IMR-90 (cell line): Measurements from ENCODE around the gene TMEM145. TPM values are rescaled to one million over a fixed set of nuclear protein-coding genes. Genes with fewer than 3 reads are reported as not detected.

Source experiments
- ATAC-seq: fragments of 200-7000 bp; cut with Tn5 transposase; 2 replicates; pipeline ENCODE4 v1.9.1; 2020; ENCODE audit warnings: low read depth, mild to moderate bottlenecking, moderate library complexity
- BruUV-seq: library from RNA; stranded (reverse); fragments of 400-500 nt; replicated peaks from 2 replicates; lab custom pipeline; 2021; lab: Mats Ljungman, UMichigan
- CTCF ChIA-PET: fragments of 300-600 bp; formaldehyde crosslinking; extraction: SDS; loops from one replicate; lab custom pipeline; 2021; ENCODE audit warnings: antibody characterized with exemption; lab: Yijun Ruan, JAX
- POLR2A ChIA-PET: fragments of 300-600 bp; sonication (Branson Sonifier 250); formaldehyde crosslinking; loops from one replicate; lab custom pipeline; 2022; ENCODE audit warnings: antibody characterized with exemption; ENCODE audit not compliant: unreplicated experiment; lab: Charles Lee
- DNase-seq: peaks from one replicate; pipeline ENCODE4 v3.0.0; 2013
- H2AFZ ChIP-seq: replicated peaks from 2 replicates; pipeline ENCODE3; 2013; ENCODE audit warnings: low read length, mild to moderate bottlenecking; ENCODE audit not compliant: poor library complexity
- H2AK5ac ChIP-seq: 2 replicates; pipeline ENCODE4 v1.6.1; 2013; ENCODE audit warnings: low read depth, low read length, inconsistent platforms
- H2AK9ac ChIP-seq: replicated peaks from 2 replicates; pipeline ENCODE3; 2013; ENCODE audit warnings: mild to moderate bottlenecking, low read depth, low read length, moderate library complexity; ENCODE audit not compliant: poor library complexity
- H2BK120ac ChIP-seq: 2 replicates; pipeline ENCODE4 v1.6.1; 2013; ENCODE audit warnings: low read depth, low read length, inconsistent platforms
- H2BK15ac ChIP-seq: 3 replicates; pipeline ENCODE4 v1.6.1; 2013; ENCODE audit warnings: low read depth, low read length, inconsistent platforms
- H2BK20ac ChIP-seq: 2 replicates; pipeline ENCODE4 v1.6.1; 2013; ENCODE audit warnings: low read depth, mild to moderate bottlenecking, inconsistent platforms, low read length, moderate library complexity
- H2BK5ac ChIP-seq: 2 replicates; pipeline ENCODE4 v1.6.1; 2013; ENCODE audit warnings: mild to moderate bottlenecking, low read depth, low read length, inconsistent platforms; ENCODE audit not compliant: poor library complexity, severe bottlenecking
- H3K14ac ChIP-seq: replicated peaks from 2 replicates; pipeline ENCODE4 v1.6.1; 2013; ENCODE audit warnings: low read depth, low read length, inconsistent platforms
- H3K18ac ChIP-seq: 2 replicates; pipeline ENCODE4 v1.6.1; 2013; ENCODE audit warnings: low read depth, low read length, control low read depth
- H3K23ac ChIP-seq: 2 replicates; pipeline ENCODE4 v1.6.1; 2013; ENCODE audit warnings: low read depth, low read length, inconsistent platforms
- H3K27ac ChIP-seq: 2 replicates; pipeline ENCODE4 v1.5.1; 2013; ENCODE audit warnings: mild to moderate bottlenecking, control low read depth, low read length; ENCODE audit not compliant: insufficient read depth
- H3K27me3 ChIP-seq: 2 replicates; pipeline ENCODE4 v1.6.1; 2013; ENCODE audit warnings: low read length; ENCODE audit not compliant: control insufficient read depth, insufficient read depth
- H3K36me3 ChIP-seq: 2 replicates; pipeline ENCODE4 v1.6.1; 2013; ENCODE audit warnings: low read length, mixed read lengths; ENCODE audit not compliant: control insufficient read depth, insufficient read depth
- H3K4ac ChIP-seq: 2 replicates; pipeline ENCODE4 v1.6.1; 2013; ENCODE audit warnings: low read depth, low read length, inconsistent platforms
- H3K4me1 ChIP-seq: 2 replicates; pipeline ENCODE4 v1.6.1; 2013; ENCODE audit warnings: low read length, mixed read lengths; ENCODE audit not compliant: control insufficient read depth, insufficient read depth
- H3K4me2 ChIP-seq: 2 replicates; pipeline ENCODE4 v1.6.1; 2013; ENCODE audit warnings: low read depth, mild to moderate bottlenecking, control low read depth, low read length, moderate library complexity
- H3K4me3 ChIP-seq: 2 replicates; pipeline ENCODE4 v1.5.1; 2013; ENCODE audit warnings: low read depth, mild to moderate bottlenecking, control low read depth, low read length, moderate library complexity; ENCODE audit not compliant: insufficient read depth
- H3K56ac ChIP-seq: 2 replicates; pipeline ENCODE4 v1.6.1; 2013; ENCODE audit warnings: low read length, inconsistent platforms; ENCODE audit not compliant: insufficient read depth; ENCODE audit errors: extremely low read depth
- H3K79me1 ChIP-seq, 2 experiments: 2 replicates each; pipeline ENCODE4 v1.6.1; 2013; ENCODE audit warnings: low read length in 2 of 2, inconsistent platforms in 1 of 2, low read depth in 1 of 2
- H3K9ac ChIP-seq: 2 replicates; pipeline ENCODE4 v1.6.1; 2013; ENCODE audit warnings: low read depth, low read length, control low read depth
- H3K9me1 ChIP-seq: 2 replicates; pipeline ENCODE4 v1.6.1; 2013; ENCODE audit warnings: low read length, inconsistent platforms; ENCODE audit not compliant: insufficient read depth
- H3K9me3 ChIP-seq: 2 replicates; pipeline ENCODE4 v1.6.1; 2013; ENCODE audit warnings: low read length; ENCODE audit not compliant: control insufficient read depth, insufficient read depth
- H4K20me1 ChIP-seq: 2 replicates; pipeline ENCODE4 v1.6.1; 2013; ENCODE audit warnings: low read length, inconsistent platforms; ENCODE audit not compliant: insufficient read depth
- H4K5ac ChIP-seq: 2 replicates; pipeline ENCODE4 v1.6.1; 2013; ENCODE audit warnings: mild to moderate bottlenecking, low read depth, low read length, control low read depth
- H4K8ac ChIP-seq, 2 experiments: 2 replicates each; pipeline ENCODE4 v1.6.1; 2013; ENCODE audit warnings: low read depth in 2 of 2, low read length in 2 of 2, control low read depth in 1 of 2, inconsistent platforms in 1 of 2
- H4K91ac ChIP-seq: 2 replicates; pipeline ENCODE4 v1.6.1; 2013; ENCODE audit warnings: low read depth, low read length, inconsistent platforms; ENCODE audit not compliant: insufficient read depth
- BHLHE40 ChIP-seq: fragments of 150-350 bp; IDR thresholded peaks from 2 replicates; pipeline ENCODE4 v1.6.1; 2016; ENCODE audit warnings: mild to moderate bottlenecking, low read depth, low read length
- CEBPB ChIP-seq: IDR thresholded peaks from 2 replicates; pipeline ENCODE4 v1.6.1; 2012; ENCODE audit warnings: low read depth, low read length, improper control_type of control experiment
- CHD1 ChIP-seq: IDR thresholded peaks from 2 replicates; pipeline ENCODE4 v1.6.1; 2012; ENCODE audit warnings: low read depth, low read length, improper control_type of control experiment
- CTCF ChIP-seq: conservative IDR thresholded peaks from 2 replicates; pipeline ENCODE4 v1.5.1; 2012; ENCODE audit warnings: mild to moderate bottlenecking, low read depth, low read length, improper control_type of control experiment
- ELK1 ChIP-seq: fragments of 150-350 bp; IDR thresholded peaks from 2 replicates; pipeline ENCODE4 v1.6.1; 2016; ENCODE audit warnings: low read depth, mild to moderate bottlenecking, low read length, moderate library complexity, borderline replicate concordance
- FOS ChIP-seq: fragments of 150-350 bp; IDR thresholded peaks from 2 replicates; pipeline ENCODE4 v1.6.1; 2016; ENCODE audit warnings: low read depth, low read length
- MAFK ChIP-seq: IDR thresholded peaks from 2 replicates; pipeline ENCODE4 v1.6.1; 2012; ENCODE audit warnings: low read depth, low read length, improper control_type of control experiment
- MAZ ChIP-seq: IDR thresholded peaks from 2 replicates; pipeline ENCODE4 v1.6.1; 2012; ENCODE audit warnings: low read depth, mild to moderate bottlenecking, low read length, improper control_type of control experiment, moderate library complexity, borderline replicate concordance
- MXI1 ChIP-seq: IDR thresholded peaks from 2 replicates; pipeline ENCODE4 v1.6.1; 2012; ENCODE audit warnings: low read depth, mild to moderate bottlenecking, low read length, moderate library complexity, borderline replicate concordance
- NFE2L2 ChIP-seq: fragments of 150-350 bp; IDR thresholded peaks from 2 replicates; pipeline ENCODE4 v1.6.1; 2016; ENCODE audit warnings: low read depth, mild to moderate bottlenecking, low read length
- POLR2A ChIP-seq: IDR thresholded peaks from 2 replicates; pipeline ENCODE4 v1.6.1; 2012; ENCODE audit warnings: mild to moderate bottlenecking, low read depth, low read length
- RAD21 ChIP-seq: IDR thresholded peaks from 2 replicates; pipeline ENCODE4 v1.6.1; 2012; ENCODE audit warnings: low read length, improper control_type of control experiment
- RCOR1 ChIP-seq: IDR thresholded peaks from 2 replicates; pipeline ENCODE4 v1.6.1; 2012; ENCODE audit warnings: mild to moderate bottlenecking, low read length, improper control_type of control experiment; ENCODE audit not compliant: insufficient replicate concordance
- RFX5 ChIP-seq: IDR thresholded peaks from 2 replicates; pipeline ENCODE4 v1.8.0; 2012; ENCODE audit warnings: low read depth, mild to moderate bottlenecking, low read length, moderate library complexity
- SMC3 ChIP-seq: fragments of 150-350 bp; IDR thresholded peaks from 2 replicates; pipeline ENCODE4 v1.6.1; 2016; ENCODE audit warnings: low read depth, mild to moderate bottlenecking, antibody characterized with exemption, low read length, moderate library complexity
- USF2 ChIP-seq: fragments of 150-350 bp; IDR thresholded peaks from 2 replicates; pipeline ENCODE4 v1.6.1; 2017; ENCODE audit warnings: mild to moderate bottlenecking, antibody characterized with exemption, low read length, low read depth
- WGBS, 2 experiments: methylation state at CpG; one replicate each; pipeline versions ENCODE4 v1.1.5 to v1.1.7; 2013; ENCODE audit warnings: missing lambda C conversion rate in 2 of 2; ENCODE audit not compliant: insufficient read length in 1 of 2; ENCODE audit errors: extremely low coverage in 2 of 2; 5-methylcytosine and 5-hydroxymethylcytosine counted together
- dilution Hi-C: fragments of 300-500 bp; cut with HindIII; formaldehyde crosslinking; loops from one replicate; pipeline ENCODE4 v1.14.3; 2018; ENCODE audit warnings: low sequenced_read_pairs; ENCODE audit not compliant: unreplicated experiment
- in situ Hi-C: fragments of 300-500 bp; cut with MboI; formaldehyde crosslinking; loops from 3 replicates; pipeline ENCODE4 v1.14.3; 2019; ENCODE audit warnings: low sequenced_read_pairs, inconsistent platforms, mixed read lengths
- intact Hi-C: fragments of 100-400 bp; cut with micrococcal nuclease; formaldehyde crosslinking; loops from 2 replicates; pipeline ENCODE4 v1.10.0; 2022
- polyA plus RNA-seq, 3 experiments: library from polyadenylated mRNA; depleted of rRNA; stranded (reverse); fragments of >200 nt; gene quantifications; 2 replicates each; pipeline ENCODE4 v1.2.3, GENCODE V29; 2012; ENCODE audit warnings: low replicate concordance in 1 of 3
- total RNA-seq: library from RNA; depleted of rRNA; stranded (reverse); fragments of >200 nt; gene quantifications from 2 replicates; pipeline ENCODE4 v1.2.3, GENCODE V29; 2012

TMEM145 gene
- total and polyA plus RNA-seq, 2 of the 4 experiments (the other 2 are of a cell fraction) = under 0.01 to 0.41 TPM

- ATAC-seq (no peak), DNase-seq (no peak)
- intact Hi-C loops = no loop called here
- WGBS, 2 experiments = 96% methylated on average over 10 of the region's 14 CpGs; no CpG with 5 or more reads in 1 of the 2 experiments
- TF ChIP-seq USF2 (no peak), MAZ (no peak), RFX5 (no peak), CEBPB (no peak), MAFK (no peak), SMC3 (no peak), CTCF (no peak), BHLHE40 (no peak), FOS (no peak), POLR2A (no peak), ELK1 (no peak), RAD21 (no peak), RCOR1 (no peak), MXI1 (no peak), NFE2L2 (no peak), CHD1 (no peak)
- Histone ChIP-seq H3K14ac (no peak overlapping the region), H2BK20ac (no peak overlapping the region), H4K8ac (no peak overlapping the region), H2AK9ac (no peak overlapping the region), H3K23ac (no peak overlapping the region), H3K9me3 (no peaks in the 10 kb centered on the region), H4K91ac (no peak overlapping the region), H3K9me1 (no peaks in the 10 kb centered on the region), H3K9ac (no peak overlapping the region), H3K4me1 (no peaks in the 10 kb centered on the region; the same call in 1 of the 2 replicates), H3K27ac (no peak overlapping the region), H2AK5ac (no peak overlapping the region), H4K20me1 (no peaks in the 10 kb centered on the region), H3K4ac (no peak overlapping the region), H3K27me3 (no peaks in the 10 kb centered on the region), H3K56ac (no peak overlapping the region), H2BK120ac (no peak overlapping the region), H4K5ac (no peak overlapping the region), H2BK5ac (no peak overlapping the region), H2BK15ac (no peak overlapping the region), H3K4me3 (no peak overlapping the region), H3K36me3 (peaks cover 18% of the 10 kb centered on the region; the same call in 1 of the 2 replicates), H2AFZ (no peak overlapping the region), H3K18ac (no peak overlapping the region), H3K79me1 (no peaks in the 10 kb centered on the region), H3K4me2 (no peak overlapping the region)
- dilution Hi-C loops = no loop called here
- in situ Hi-C loops = no loop called here
- POLR2A ChIA-PET = no interaction called here
- CTCF ChIA-PET = no interaction called here
- no TSS peak for BruUV-seq
These were observed 35.1 kb downstream of the TMEM145 start for GRCh38 chr19:42348211-42348610.
